HG02943 (cell line): ENCODE data around the gene ARF3.

Source experiments
- ATAC-seq: cut with Tn5 transposase; IDR thresholded peaks from one replicate; pipeline ENCODE4 v1.9.1; 2021; ENCODE audit warnings: mild to moderate bottlenecking, low read depth, moderate library complexity; ENCODE audit not compliant: unreplicated experiment

The ARF3 gene

DNA sequence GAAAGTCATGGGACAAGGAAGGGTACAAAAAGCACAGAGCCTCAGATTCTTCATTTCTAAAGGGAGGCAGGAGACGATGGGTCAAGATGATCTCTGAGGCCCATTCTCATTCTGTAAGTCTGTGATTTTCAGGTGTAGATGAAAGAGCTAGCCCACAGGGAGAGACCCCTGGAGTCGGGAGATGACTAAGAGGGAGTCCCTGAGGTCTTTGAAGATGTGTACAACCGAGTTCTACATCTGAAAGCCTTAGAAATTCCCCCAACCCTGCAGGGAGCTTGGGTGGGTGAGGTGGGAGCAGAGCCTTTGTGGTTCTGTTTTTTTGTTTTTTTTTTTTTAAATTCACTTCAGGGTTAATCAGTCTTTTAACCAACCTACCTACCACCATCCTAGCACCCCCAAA lies 11.2 kb upstream of the ARF3 start:
- no peak for ATAC-seq

DNA sequence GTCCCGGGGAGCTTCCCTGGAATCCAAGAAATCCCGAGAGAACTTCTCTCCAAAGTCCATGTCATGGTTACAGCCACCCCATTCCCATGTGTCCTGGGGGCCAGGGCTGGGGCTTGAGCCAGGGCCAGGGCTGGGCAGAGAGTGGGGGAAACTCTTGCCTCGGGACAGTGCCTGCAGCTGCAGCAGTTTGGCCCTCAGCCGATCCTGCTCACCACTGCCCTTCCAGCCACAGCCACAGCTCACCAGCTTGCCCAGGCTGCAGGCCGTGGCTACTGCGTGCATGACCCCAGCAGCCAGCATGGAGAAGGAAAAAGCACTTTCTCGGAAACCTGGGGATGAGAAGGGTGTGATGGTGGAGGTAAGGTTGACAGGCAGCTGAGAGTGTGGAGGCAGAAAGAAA lies 10.7 kb upstream of the ARF3 start:
- ATAC-seq, result no peak

DNA sequence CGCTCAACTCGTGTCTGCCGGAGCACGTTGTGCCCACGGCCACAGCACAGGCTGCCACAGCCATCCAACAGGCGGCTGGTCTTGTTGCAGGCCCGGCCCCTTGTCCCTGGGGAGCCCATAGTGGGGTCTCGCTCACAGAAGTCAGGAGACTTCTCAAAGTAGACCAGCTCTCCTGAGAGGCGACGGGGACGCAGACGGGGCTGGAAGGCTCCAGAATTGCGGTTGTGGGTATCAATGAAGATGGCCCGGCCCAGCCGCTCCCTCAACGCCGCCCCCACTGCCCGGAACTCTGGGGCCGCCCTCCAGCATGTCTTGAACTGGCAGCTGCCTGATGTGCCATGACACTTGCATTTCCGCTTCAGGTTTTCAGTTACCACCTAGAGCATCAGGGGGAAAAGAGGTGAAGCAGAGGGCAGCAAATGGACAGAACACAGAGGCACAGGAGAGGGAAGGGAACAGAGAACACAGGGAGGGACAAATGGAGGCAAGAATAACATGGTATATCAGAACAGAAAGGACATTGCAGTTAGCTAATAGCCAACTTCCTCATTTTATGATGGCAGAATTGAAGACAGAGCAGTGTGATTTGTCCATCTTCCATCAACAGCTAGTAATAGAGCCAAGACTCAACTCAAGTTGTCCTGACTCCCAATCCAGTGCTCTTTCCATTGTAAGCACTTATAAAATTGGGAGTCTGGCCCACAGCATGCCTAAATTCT lies 9.0 kb upstream of the ARF3 start:
- ATAC-seq, result no peak

DNA sequence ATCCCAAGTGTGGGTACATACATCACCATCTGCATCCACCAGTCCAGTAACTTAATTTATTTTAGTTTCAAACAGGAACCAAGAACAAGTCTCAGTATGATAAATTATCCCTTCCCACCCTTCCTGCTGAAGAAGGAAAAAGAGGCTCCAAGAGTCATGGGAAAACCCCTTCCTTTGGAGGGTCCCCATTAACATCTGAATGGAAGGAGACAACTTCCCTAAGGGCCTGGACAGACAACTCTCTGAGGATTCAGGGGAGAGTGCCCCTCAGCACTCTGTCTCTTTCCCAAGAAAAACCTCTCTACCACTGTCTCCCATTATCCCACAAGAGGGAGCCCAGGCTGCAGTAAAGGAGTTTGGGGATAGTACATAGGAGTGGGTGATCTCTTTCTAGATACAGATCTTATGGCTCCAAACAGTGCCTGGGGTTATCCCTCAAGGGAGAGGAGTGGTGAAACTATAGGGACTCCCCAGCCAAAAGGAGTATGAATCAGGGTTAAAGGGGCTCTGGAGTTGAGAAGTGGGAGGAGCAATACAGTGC lies 8.1 kb upstream of the ARF3 start:
- no peak for ATAC-seq

DNA sequence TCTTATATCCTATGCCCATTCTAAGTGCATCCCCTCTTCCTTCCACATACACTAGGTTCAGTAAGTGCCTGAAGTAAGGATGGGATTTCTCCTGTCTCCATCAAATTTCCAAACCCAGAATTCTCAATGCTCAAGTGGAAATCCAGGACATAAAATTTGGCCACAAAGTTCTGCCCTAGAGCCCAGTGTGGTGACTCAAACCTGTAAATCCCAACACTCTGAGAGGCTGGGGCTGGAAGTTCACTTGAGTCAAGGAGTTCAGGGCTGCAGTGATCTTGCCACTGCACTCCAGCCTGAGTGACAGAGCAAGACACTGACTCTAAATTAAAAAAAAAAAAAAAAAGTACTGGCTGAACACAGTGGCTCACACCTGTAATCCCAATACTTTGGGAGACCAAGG lies 4.5 kb upstream of the ARF3 start:
- no peak for ATAC-seq

DNA sequence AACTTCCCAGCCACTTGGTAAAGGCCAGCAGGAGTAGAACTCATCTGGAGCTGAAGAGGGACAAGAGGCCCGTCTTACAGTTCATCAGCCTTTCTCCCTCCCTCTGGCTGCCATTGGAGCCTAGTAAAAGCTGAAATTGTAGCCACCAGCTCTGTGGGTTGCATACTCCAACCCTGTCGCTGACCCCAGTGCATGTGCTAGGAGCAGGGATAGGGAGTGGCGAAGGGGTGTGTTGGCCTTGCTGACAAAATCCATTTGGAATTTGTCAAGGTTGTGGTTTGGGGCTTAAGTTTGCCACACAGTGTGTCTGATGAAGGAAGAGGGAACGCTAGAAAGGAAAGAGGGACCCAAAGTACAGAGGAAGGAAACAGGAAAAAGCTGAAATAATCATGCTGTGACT lies 4.0 kb upstream of the ARF3 start:
- no peak for ATAC-seq

DNA sequence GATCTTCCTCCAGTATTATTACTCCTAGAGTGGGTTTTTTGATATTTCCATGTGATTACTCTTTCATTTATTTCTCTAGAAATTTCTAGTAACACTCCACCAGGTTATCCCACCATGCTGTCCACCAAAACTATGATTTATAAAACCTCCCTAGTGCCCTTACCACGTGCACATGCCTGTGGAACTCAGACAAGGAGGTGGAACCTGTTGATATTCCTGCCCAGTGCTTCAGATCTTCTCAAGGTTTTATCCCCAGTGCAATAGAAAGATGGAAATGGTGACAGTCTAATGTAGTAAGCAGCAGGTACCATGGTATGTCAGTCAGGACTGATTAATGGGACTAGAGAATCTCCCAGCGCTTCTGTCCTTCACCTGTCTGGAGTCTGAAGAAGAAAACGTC lies 3.5 kb upstream of the ARF3 start:
- ATAC-seq, result no peak

DNA sequence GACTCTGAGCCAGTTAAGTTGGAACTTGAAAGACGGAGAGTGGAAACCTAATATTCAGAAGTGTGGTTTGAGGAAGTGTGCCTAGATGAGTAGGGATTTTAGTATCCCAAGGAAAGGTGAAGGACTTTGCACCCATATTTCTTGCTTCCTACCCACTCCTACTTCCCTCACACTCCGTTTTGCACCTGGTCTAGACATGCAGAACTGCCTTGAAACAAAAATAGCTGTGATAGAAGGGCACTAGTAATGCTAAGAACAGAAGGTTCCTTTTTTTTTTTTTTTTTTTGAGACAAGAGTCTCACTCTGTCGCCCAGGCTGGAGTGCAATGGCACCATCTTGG lies 732 bp upstream of the ARF3 start:
- no peak for ATAC-seq

DNA sequence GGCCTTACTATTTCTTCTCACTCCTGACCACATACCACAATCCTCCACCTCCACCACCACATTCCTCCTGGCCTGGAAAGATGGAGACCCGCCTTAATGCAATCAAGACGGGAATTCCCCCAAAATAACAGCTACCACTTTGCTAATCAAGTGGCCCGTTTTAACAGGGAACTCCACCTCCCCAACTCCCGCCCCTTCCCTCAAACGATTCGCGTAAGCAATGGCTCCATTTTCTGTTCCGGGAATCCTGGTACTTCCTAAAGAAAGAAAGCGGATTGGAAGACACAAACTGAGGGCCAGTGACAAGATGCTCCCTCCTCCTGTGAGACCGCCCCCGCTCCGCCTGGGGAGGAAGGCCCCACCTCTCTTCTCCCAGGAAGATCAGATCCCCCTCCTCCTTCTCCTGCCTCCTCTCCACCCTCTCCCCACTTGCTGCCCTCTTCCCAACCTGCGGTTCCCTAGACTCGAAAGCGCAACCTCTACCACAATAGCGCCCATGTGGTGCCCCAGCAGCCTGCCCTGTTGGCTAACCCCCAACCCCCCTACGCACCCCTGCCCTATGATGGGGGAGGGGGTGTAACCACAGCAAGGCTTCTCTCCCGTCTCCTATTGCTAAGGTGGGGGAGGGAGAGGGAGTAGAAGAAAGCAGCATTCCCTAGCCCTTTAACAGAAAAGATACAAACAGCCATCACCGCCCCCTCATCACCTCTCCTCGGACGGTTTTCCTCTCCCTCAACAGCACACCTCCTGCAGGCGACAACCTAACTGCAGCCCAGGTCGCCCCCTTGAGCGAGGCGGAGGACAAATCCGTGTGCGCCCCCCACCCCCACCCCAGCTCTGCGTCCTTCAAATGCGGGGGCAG lies 777 bp downstream of the ARF3 start:
- ATAC-seq, result peak; percentile 21

DNA sequence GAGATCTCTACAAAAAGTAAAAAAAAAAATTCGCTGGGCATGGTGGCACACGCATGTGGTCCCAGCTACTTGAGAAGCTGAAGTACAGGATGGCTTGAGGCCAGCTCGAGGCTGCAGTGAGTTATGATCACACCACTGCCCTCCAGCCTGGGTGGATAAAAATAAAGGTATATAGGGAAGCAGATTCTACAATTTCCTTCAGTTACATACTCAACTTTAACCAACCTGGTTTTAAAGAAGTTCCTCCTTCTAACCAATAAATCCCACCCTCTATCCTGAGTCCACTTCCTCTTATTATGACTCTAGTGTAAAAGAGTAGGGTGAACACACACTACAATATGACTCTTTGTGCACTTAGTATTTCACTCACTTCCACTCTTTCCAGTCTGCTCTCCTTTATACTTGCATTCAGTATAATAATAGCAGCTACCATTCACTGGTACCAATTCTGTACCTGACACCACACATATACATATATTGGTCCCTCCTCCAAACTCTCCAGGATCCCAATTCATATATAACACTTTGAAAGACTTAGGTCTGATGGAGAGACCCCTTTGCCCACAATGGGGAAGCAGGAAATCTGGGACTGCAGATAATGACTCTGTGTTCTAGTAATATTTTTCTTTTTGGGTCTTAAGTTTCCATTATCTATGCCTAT lies 2.3 kb downstream of the ARF3 start:
- no peak for ATAC-seq

DNA sequence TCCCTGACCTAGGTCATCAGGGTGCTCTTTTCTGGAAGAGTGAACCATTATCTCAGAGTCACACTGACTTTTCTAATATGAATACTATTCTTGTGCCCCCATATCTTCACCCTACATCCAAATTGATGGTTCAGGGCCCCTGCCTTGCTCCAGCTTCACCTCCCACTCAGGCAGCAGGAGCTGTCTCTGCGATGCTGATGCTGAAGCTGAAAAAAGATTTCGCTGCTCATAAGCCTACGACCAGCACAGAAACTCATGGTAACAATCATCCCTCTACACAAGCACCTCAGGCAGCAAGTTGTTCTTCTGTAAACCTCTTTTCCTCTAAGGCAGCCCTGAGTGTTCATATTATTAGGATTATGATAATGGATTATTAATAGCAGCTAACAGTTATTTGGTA lies 3.2 kb downstream of the ARF3 start:
- ATAC-seq, result no peak

DNA sequence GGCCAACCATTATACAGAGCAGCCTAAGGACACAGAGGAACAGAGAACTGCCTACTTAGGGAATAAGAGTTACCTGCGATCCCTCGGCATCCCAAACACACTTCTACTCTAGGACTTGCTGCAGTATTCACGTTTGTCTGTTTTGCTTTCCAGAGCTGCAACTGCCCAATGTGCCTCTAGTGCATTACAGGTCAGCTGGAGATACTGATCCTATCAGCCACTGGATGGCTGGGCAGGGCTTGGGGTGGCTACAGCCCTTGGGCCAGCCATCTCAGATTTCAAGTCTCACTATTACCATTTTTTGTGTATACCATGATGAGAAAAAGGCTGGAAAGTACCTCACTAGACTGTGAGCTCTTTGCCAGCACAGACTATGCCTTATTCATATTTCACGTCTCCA lies 4.6 kb downstream of the ARF3 start:
- ATAC-seq, result no peak

DNA sequence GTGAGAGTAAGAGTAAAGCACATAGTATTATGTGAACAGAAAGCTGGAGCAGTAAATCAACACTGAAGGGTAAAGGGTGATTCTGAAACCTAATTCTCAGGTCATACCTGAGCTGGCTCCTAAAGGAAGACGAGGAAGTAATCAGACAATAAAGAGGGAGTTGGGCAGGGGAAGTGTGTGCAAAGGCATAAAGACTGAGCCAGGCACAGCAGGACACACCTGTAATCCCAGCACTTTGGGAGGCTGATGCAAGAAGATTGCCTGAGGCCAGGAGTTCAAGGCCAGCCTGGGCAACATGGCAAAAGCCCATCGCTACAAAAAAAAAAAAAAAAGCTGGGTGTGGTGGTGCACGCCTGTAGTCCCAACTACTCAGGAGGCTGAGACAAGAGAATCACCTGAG lies 9.6 kb downstream of the ARF3 start:
- ATAC-seq, result no peak

DNA sequence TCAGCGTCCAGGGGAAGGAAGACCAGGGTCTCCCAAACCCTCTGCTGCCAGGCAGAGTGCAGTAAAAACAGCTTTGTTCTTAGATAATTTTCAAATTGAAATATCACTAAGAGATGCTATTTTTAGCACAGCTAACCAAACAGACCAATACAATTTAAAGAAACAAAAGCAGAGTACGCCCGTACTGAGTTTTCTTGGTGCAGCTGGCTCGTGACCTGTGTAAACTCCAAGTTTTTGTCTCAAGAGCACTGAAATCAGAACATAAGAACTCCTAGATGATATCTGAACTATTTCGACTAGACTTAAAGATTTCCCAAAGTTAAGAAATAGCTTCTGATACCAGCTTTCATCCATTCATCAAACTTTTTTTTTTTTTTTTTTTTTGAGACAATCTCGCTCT lies 10.3 kb downstream of the ARF3 start:
- ATAC-seq, result no peak

DNA sequence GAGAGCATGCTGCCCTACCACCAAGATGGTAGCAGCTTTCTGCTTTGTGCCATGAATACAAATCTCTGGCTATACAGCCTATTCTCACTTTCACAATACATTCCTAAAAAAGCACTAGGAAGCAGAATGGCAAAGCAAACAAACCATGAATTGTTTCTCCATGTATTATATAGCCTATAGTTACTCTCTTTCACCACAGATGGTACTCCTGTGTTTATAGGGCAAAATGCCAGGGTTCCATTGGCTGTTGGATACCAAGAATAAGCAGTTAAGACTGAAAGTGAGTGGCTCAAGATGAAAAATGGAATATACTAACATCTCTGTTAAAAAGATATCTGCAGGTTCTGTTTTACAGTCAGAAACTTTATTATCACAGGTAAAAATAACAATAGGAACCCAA lies 11.1 kb downstream of the ARF3 start:
- ATAC-seq, result no peak

DNA sequence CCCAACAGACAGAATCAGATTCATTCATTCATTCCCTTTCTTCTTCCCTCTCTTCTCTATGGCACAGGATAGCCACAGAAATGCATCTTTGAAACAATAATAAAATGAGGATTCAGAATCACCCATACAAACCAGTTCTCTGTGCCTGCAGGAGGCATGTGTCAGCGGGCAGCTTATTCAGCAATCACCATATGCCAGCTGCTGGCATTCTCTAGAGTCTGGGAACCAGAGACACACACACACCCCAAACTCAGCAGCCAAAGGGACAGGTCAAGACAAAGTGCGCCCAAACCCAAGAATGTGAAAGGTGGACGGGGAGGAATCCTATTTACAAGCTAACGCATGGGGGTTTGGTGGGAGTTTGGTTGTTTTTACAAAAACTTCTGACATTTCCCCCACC lies 14.1 kb downstream of the ARF3 start:
- no peak for ATAC-seq

DNA sequence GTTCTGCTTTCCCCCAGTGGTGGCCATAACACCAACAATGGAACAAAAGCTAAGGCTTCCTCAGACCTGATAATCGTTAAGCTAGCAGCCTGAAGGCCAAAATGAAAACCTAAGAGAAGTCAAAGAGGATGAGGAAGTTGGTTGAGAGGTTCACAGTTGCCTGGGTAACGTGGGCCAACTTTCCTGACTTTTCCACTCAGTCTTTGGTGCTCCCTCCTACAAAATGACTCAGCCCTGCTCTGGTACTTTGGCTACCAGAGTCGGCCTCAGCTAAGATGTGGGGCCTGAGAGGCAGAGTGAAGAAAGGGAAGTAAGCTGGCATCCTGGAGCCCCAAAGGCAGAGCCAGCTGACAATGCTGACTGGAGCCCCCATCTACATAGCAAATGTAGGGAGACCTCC lies 17.1 kb downstream of the ARF3 start:
- no peak for ATAC-seq

DNA sequence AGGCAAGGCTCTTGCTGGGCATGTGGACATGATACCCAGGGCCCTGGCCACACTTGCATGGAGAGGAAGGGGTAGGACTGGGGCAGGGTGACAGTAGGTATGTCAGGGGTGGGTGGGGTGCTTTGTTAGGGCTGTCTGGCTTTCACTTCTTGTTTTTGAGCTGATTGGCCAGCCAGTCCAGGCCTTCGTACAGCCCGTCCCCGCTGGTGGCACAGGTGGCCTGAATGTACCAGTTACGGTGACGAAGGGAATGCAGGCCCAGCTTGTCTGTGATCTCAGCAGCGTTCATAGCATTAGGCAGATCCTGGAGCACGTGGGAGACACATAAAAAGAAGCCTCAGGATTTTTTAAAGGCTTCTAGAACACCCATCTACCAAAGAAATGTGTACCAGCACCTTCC lies 18.5 kb downstream of the ARF3 start:
- no peak for ATAC-seq

DNA sequence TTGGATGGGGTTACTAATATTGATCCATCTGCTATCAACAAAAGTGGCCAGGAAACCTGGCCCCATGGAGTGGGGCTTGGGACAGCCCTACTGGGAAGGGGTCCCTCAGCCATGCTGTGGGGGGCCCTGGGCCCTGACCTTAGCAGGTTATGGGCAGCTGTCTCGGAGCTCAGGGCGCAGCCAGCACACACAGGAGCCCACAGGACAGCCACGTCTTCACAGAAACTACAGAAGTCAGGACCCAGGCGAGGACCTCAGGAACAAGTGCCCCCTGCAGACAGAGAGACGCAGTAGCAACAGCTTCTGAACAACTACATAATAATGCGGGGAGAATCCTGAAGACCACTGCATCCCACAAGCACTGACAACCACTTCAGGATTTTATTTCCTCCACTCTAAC lies 20.1 kb downstream of the ARF3 start:
- ATAC-seq, result no peak

DNA sequence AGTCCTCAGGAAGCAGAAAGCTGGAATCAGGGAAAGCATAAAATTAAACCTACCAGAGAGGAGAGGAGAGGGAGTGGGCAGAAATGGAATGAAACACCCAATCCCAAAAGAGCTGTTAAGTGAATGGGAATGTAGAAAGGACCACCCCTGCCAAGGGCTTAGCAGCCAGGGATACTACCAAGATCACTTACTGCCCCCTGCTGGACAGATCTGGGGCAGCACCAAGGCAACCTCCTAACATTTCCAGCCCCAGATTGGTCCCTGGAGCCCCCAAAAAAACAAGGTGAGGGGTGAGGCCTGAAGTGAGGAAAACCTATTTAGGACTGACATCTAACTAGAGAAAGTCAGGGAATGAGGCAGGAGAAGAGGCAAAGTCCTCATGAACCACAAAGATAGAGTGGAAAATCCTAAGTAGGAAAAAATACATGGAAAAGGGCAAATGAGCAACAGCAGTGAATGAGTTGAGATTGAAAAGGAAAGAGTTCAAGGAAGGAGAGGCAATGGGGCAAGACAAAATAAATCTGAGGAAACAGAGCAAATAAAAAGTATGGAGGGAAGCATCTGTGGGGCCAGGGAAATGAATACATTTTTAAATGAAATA lies 20.8 kb downstream of the ARF3 start:
- no peak for ATAC-seq

DNA sequence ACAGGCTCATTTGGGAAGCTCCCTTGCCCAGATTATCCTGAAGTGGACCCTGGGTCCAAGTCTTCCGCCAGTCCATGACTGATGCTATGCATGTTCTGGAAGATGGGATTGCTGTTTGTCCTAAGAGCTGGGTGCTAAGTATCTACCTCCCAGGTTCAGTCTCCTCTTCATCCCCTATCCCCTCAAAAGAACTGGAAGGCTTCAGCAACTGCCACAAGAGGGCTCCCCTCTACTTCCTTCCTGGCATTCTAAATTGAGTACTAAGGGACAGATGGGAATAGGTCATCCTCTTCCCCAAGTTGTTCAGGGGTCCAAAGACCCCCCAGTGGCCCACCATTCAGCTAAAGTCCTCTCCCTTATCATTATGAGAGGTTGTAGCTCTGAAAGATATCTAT lies 23.0 kb downstream of the ARF3 start:
- ATAC-seq, result no peak
